Breast epithelium (tissue), 3 donors: ENCODE measurements around the gene KRTAP6-2.

Source experiments
- POLR2A ChIP-seq: fragments of 450-650 bp; IDR thresholded peaks from one replicate; pipeline ENCODE4 v1.6.1; 2016; ENCODE audit warnings: antibody characterized with exemption, mild to moderate bottlenecking, moderate library complexity
- TF ChIP-seq, protein P1 (sequence below), 3 donors: fragments of 450-650 bp; IDR thresholded peaks; one replicate each; pipeline ENCODE4 v1.5.1; 2016 to 2017; ENCODE audit warnings: antibody characterized with exemption in 3 of 3, mild to moderate bottlenecking in 3 of 3, moderate library complexity in 3 of 3

DNA sequence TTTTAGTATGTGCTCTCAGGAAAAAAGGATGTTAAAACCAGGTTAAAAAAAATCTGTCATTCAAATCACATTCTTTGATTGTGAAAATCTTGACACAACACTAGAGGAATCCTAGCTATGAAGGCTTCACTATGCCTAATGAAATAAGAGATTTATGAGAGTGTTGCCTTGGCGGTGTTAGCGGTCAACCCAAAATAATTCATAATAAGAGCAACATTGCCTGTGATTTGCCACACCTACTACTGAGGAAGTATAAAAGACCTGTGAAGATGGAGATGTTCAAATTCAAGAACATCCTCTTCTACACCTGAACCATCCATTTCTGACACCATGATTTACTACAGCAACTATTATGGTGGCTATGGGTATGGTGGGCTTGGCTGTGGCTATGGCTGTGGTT lies 17.4 kb upstream of the KRTAP6-2 start, which contains the start of gene KRTAP20-1:
- TF ChIP-seq, protein P1, sequence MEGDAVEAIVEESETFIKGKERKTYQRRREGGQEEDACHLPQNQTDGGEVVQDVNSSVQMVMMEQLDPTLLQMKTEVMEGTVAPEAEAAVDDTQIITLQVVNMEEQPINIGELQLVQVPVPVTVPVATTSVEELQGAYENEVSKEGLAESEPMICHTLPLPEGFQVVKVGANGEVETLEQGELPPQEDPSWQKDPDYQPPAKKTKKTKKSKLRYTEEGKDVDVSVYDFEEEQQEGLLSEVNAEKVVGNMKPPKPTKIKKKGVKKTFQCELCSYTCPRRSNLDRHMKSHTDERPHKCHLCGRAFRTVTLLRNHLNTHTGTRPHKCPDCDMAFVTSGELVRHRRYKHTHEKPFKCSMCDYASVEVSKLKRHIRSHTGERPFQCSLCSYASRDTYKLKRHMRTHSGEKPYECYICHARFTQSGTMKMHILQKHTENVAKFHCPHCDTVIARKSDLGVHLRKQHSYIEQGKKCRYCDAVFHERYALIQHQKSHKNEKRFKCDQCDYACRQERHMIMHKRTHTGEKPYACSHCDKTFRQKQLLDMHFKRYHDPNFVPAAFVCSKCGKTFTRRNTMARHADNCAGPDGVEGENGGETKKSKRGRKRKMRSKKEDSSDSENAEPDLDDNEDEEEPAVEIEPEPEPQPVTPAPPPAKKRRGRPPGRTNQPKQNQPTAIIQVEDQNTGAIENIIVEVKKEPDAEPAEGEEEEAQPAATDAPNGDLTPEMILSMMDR (IDR thresholded peaks at IDR 0.05): no peak
- no peak for TF ChIP-seq POLR2A
